T-cell (primary cell): ENCODE results near the gene SSB. TPM values are rescaled to one million over a fixed set of nuclear protein-coding genes. Genes with fewer than 3 reads are reported as not detected.

ENCODE experiments used
- ATAC-seq, 4 experiments: fragments of 200-7000 bp in 3 of 4; fragments of 150-1000 bp in 1 of 4; cut with Tn5 transposase; replicated peaks in 1 of 4; 1 replicate in 3 of 4; 2 replicates in 1 of 4; pipeline ENCODE4 v1.10.0; 2021; ENCODE audit warnings: moderate library complexity in 3 of 4, mild to moderate bottlenecking in 2 of 4, moderate number of reproducible peaks in 1 of 4
- CTCF ChIA-PET, 2 donors: fragments of 300-600 bp; sonication (Branson Sonifier 250); formaldehyde crosslinking; loops; one replicate each; lab custom pipeline; 2022; ENCODE audit warnings: antibody characterized with exemption in 2 of 2; lab: Charles Lee
- POLR2A ChIA-PET, 2 donors: fragments of 300-600 bp; sonication (Branson Sonifier 250); formaldehyde crosslinking; loops; one replicate each; lab custom pipeline; 2022; ENCODE audit warnings: antibody characterized with exemption in 2 of 2; lab: Charles Lee
- DNase-seq, 35 experiments: peaks; one replicate each; pipeline versions ENCODE4 v3.0.0 to v3.0.0-alpha.2; 2013 to 2023
- H3K27ac ChIP-seq: one replicate; pipeline ENCODE4 v1.5.1; 2013; ENCODE audit warnings: low read length
- H3K27me3 ChIP-seq, 2 experiments: replicated peaks in 1 of 2; 1 replicate in 1 of 2; 2 replicates in 1 of 2; pipeline versions ENCODE4 v1.6.1 to v1.7.0; 2013; ENCODE audit warnings: low read length in 1 of 2, mixed read lengths in 1 of 2; ENCODE audit not compliant: control insufficient read depth in 2 of 2, insufficient read depth in 2 of 2; ENCODE audit errors: extremely low read depth in 1 of 2
- H3K36me3 ChIP-seq, 2 donors: 1 replicate in 1 of 2; 2 replicates in 1 of 2; pipeline versions ENCODE4 v1.6.1 to v1.7.0; 2013; ENCODE audit warnings: low read length in 1 of 2; ENCODE audit not compliant: control insufficient read depth in 2 of 2, insufficient read depth in 1 of 2; ENCODE audit errors: extremely low read depth in 1 of 2
- H3K4me1 ChIP-seq, 2 experiments: 1 replicate in 1 of 2; 2 replicates in 1 of 2; pipeline versions ENCODE4 v1.6.1 to v1.7.0; 2013; ENCODE audit warnings: low read length in 2 of 2, mixed read lengths in 1 of 2; ENCODE audit not compliant: insufficient read depth in 2 of 2, control insufficient read depth in 1 of 2; ENCODE audit errors: extremely low read depth in 1 of 2
- H3K4me3 ChIP-seq, 2 donors: 1 replicate in 1 of 2; 2 replicates in 1 of 2; pipeline versions ENCODE4 v1.5.1 to v1.7.0; 2013; ENCODE audit warnings: mild to moderate bottlenecking in 2 of 2, low read length in 1 of 2, moderate library complexity in 1 of 2; ENCODE audit not compliant: control insufficient read depth in 1 of 2; ENCODE audit errors: extremely low read depth in 1 of 2
- H3K9me3 ChIP-seq: 2 replicates; pipeline ENCODE4 v1.7.0; 2013
- H3K27ac Mint-ChIP-seq, 2 donors: one replicate each; pipeline ENCODE4 v1.8.0; 2020 to 2021; ENCODE audit warnings: mild to moderate bottlenecking in 2 of 2, mixed read lengths in 2 of 2
- H3K27me3 Mint-ChIP-seq, 2 donors: one replicate each; pipeline ENCODE4 v1.8.0; 2021 to 2022; ENCODE audit warnings: mixed read lengths in 2 of 2
- H3K36me3 Mint-ChIP-seq: one replicate; pipeline ENCODE4 v1.8.0; 2021; ENCODE audit warnings: mixed read lengths
- H3K4me1 Mint-ChIP-seq, 3 donors: one replicate each; pipeline ENCODE4 v1.8.0; 2020 to 2022; ENCODE audit warnings: mixed read lengths in 3 of 3, mild to moderate bottlenecking in 1 of 3
- H3K4me3 Mint-ChIP-seq, 3 donors: one replicate each; pipeline ENCODE4 v1.8.0; 2020 to 2022; ENCODE audit warnings: mild to moderate bottlenecking in 3 of 3, mixed read lengths in 3 of 3, moderate library complexity in 3 of 3
- H3K9me3 Mint-ChIP-seq, 3 donors: one replicate each; pipeline ENCODE4 v1.8.0; 2020 to 2022; ENCODE audit warnings: mixed read lengths in 3 of 3
- WGBS: methylation state at CpG from one replicate; pipeline ENCODE4 v1.1.5; 2013; ENCODE audit warnings: missing lambda C conversion rate; ENCODE audit not compliant: insufficient coverage; 5-methylcytosine and 5-hydroxymethylcytosine counted together
- total RNA-seq, 35 experiments: library from RNA in 6 of 35; stranded (reverse) in 6 of 35; fragments of 120-200 nt in 1 of 35; gene quantifications; one replicate each; pipeline versions ENCODE4 v1.2.1 to v1.2.4 and lab custom pipeline; 2013 to 2026

SSB gene
- 100 to 1,000 TPM in 1 of 5 donors, 10 to 100 TPM in 4; 84.3 to 118 (median 91.0) TPM for total RNA-seq
- total RNA-seq (2013) = 112 TPM
- 92.1 to 219 (median 127) reads per million in 29 experiments for total RNA-seq (lab: John Stamatoyannopoulos, UW)

- peak within 1 kb of the TSS; percentile 85 to 91 for H3K27ac Mint-ChIP-seq
- no peaks in the 10 kb centered on the region for H3K27me3 Mint-ChIP-seq
- H3K4me1 Mint-ChIP-seq = peaks cover 37 to 38% (median 38%) of the 10 kb centered on the region in 3 donors
- peak within 1 kb of the TSS; percentile 61 to 71 for H3K4me3 ChIP-seq
- H3K9me3 ChIP-seq = no peaks in the 10 kb centered on the region
- ChIA-PET POLR2A (interaction anchor here (0.6 to 1.2 kb wide), 7 partner anchors 40 to 858 kb away, joined by 3 to 13 read pairs (median 5); partner anchors contain the start of genes CFAP210 (in 1 of the 2) and PHOSPHO2 (in 1 of the 2)), CTCF (interaction anchor here in 1 of 2 donors (0.6 to 1.4 kb wide), 6 partner anchors 16 to 335 kb away, joined by 3 to 7 read pairs (median 4); partner anchors contain the start of genes METTL5 and UBR3)
- ATAC-seq (peak; percentile 93 to 98 (median 97)), DNase-seq (peak; percentile 81 to 95 (median 87))
- H3K36me3 ChIP-seq = peaks cover 0 to 20% of the 10 kb centered on the region in 2 donors
- H3K27ac ChIP-seq = peak within 1 kb of the TSS; percentile 87
- H3K27me3 ChIP-seq = no peaks in the 10 kb centered on the region
- H3K36me3 Mint-ChIP-seq = peaks cover 5% of the 10 kb centered on the region
- WGBS = under 1% methylated on average over 60 of the region's 67 CpGs
- H3K4me1 ChIP-seq = peaks cover 8 to 21% of the 10 kb centered on the region in 2 experiments
- peak within 1 kb of the TSS; percentile 83 to 86 (median 84) for H3K4me3 Mint-ChIP-seq
- no peaks in the 10 kb centered on the region for H3K9me3 Mint-ChIP-seq
Observed at GRCh38 chr2:169798718-169799592, at the start of gene SSB. Gene SSB, plus strand, starts transcription at chr2:169798871. Its CDS starts 2,090 bp downstream, at chr2:169800961.

DNA sequence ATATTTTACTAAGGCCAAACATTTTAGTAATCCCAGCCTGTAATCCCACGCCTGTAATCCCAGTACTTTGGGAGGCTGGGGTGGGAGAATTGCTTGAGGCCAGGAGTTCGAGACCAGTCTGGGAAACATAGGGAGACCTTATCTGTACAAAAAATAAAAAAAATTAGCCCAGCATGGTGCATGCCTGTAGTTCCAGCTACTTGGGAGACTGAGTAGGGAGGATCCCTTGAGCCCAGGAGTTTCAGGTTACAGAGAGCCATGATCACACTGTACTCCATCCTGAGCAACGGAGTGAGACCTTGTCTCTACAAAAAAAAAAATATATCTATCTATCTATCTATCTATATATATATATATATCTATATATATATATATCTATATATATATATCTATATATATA is 45.9 kb upstream of the SSB start:
- Histone ChIP-seq H3K4me3 (no peak overlapping the region), H3K27me3 (no peaks in the 10 kb centered on the region), H3K4me1 (no peaks in the 10 kb centered on the region), H3K36me3 (no peaks in the 10 kb centered on the region), H3K9me3 (no peaks in the 10 kb centered on the region), H3K27ac (no peak overlapping the region)
- Mint-ChIP-seq H3K27ac (no peak overlapping the region), H3K4me1 (no peaks in the 10 kb centered on the region), H3K27me3 (no peaks in the 10 kb centered on the region), H3K36me3 (no peaks in the 10 kb centered on the region), H3K4me3 (no peak overlapping the region), H3K9me3 (no peaks in the 10 kb centered on the region)
- WGBS = no CpG with 5 or more reads among the region's 3 CpGs
- CTCF ChIA-PET = no interaction called here
- POLR2A ChIA-PET = no interaction called here
- ATAC-seq (no peak), DNase-seq (no peak)

DNA sequence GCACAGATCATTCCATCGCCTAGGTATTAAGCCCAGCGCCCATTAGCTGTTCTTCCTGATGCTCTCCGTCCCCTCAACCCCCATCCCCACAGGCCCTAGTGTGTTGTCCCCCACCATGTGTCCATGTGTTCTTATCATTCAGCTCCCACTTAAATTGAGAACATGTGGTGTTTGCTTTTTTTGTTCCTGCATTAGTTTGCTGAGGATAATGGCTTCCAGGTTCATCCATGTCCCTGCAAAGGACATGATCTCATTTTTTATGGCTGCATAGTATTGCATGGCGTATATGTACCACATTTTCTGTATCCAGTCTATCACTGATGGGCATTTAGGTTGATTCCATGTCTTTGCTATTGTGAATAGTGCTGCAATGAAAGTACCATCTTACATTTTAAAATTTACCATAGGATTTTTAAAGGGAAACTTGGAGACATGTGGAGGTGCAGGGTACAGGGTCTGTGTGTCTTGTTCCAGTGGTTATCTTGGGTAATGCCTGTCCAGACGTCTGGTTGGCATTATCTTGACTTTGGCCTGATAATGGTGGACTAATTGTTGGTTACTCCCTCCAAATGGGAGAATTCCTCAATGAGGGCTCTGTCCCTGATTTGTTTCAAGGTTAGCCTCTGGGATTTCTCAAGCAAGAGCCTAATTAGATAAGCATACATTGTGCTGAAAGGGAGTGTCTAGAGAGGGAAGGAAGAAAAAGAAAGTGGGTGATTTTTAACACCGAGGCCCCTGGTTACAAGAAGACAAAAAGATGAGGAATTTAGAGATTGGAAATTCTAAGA is 43.4 kb upstream of the SSB start:
- Histone ChIP-seq H3K4me1 (no peaks in the 10 kb centered on the region), H3K9me3 (no peaks in the 10 kb centered on the region), H3K27me3 (no peaks in the 10 kb centered on the region), H3K4me3 (no peak overlapping the region), H3K36me3 (no peaks in the 10 kb centered on the region), H3K27ac (no peak overlapping the region)
- H3K27me3 Mint-ChIP-seq = no peaks in the 10 kb centered on the region
- ChIA-PET POLR2A (no interaction called here), CTCF (no interaction called here)
- no peak overlapping the region for H3K4me3 Mint-ChIP-seq
- WGBS = 92% methylated on average over 2 of the region's 6 CpGs
- no peak for DNase-seq
- H3K36me3 Mint-ChIP-seq = no peaks in the 10 kb centered on the region
- no peak for ATAC-seq
- no peaks in the 10 kb centered on the region for H3K4me1 Mint-ChIP-seq
- H3K9me3 Mint-ChIP-seq = no peaks in the 10 kb centered on the region
- H3K27ac Mint-ChIP-seq = no peak overlapping the region

- H3K27ac Mint-ChIP-seq = no peak overlapping the region
- Histone ChIP-seq H3K27ac (no peak overlapping the region), H3K36me3 (no peaks in the 10 kb centered on the region), H3K4me1 (no peaks in the 10 kb centered on the region), H3K9me3 (no peaks in the 10 kb centered on the region), H3K4me3 (no peak overlapping the region), H3K27me3 (no peaks in the 10 kb centered on the region)
- no peak overlapping the region for H3K4me3 Mint-ChIP-seq
- ChIA-PET POLR2A (no interaction called here), CTCF (no interaction called here)
- no peak for ATAC-seq
- no peaks in the 10 kb centered on the region for H3K27me3 Mint-ChIP-seq
- whole genome bisulfite sequencing = 76% methylated on average over 2 of the region's 4 CpGs
- no peak for DNase-seq
- no peaks in the 10 kb centered on the region for H3K4me1 Mint-ChIP-seq
- H3K36me3 Mint-ChIP-seq = no peaks in the 10 kb centered on the region
- H3K9me3 Mint-ChIP-seq = no peaks in the 10 kb centered on the region
Observed at GRCh38 chr2:169756342-169756741, 42.3 kb upstream of the SSB start.

- no peaks in the 10 kb centered on the region for H3K9me3 ChIP-seq
- H3K4me1 ChIP-seq = no peaks in the 10 kb centered on the region
- DNase-seq (no peak), ATAC-seq (no peak)
- no peaks in the 10 kb centered on the region for H3K36me3 ChIP-seq
- no CpG with 5 or more reads among the region's 3 CpGs for WGBS
- no peaks in the 10 kb centered on the region for H3K9me3 Mint-ChIP-seq
- no peak overlapping the region for H3K4me3 ChIP-seq
- CTCF ChIA-PET = no interaction called here
- no peak overlapping the region for H3K4me3 Mint-ChIP-seq
- H3K4me1 Mint-ChIP-seq = peaks cover 0 to 6% (median 4%) of the 10 kb centered on the region in 3 donors
- no peak overlapping the region for H3K27ac ChIP-seq
- H3K27me3 Mint-ChIP-seq = no peaks in the 10 kb centered on the region
- no peaks in the 10 kb centered on the region for H3K27me3 ChIP-seq
- POLR2A ChIA-PET = no interaction called here
- H3K36me3 Mint-ChIP-seq = no peaks in the 10 kb centered on the region
- H3K27ac Mint-ChIP-seq = no peak overlapping the region
Observed at GRCh38 chr2:169757356-169757755, 41.3 kb upstream of the SSB start.

- Histone ChIP-seq H3K4me3 (no peak overlapping the region), H3K36me3 (no peaks in the 10 kb centered on the region), H3K9me3 (no peaks in the 10 kb centered on the region), H3K27ac (no peak overlapping the region), H3K4me1 (no peaks in the 10 kb centered on the region), H3K27me3 (no peaks in the 10 kb centered on the region)
- DNase-seq (no peak), ATAC-seq (no peak)
- WGBS = no CpG with 5 or more reads among the region's 2 CpGs
- Mint-ChIP-seq H3K36me3 (no peaks in the 10 kb centered on the region), H3K27ac (no peak overlapping the region), H3K27me3 (no peaks in the 10 kb centered on the region), H3K4me1 (peaks cover 0 to 6% (median 4%) of the 10 kb centered on the region in 3 donors), H3K9me3 (no peaks in the 10 kb centered on the region), H3K4me3 (no peak overlapping the region)
- POLR2A ChIA-PET = no interaction called here
- CTCF ChIA-PET = no interaction called here
Observed at GRCh38 chr2:169757778-169758177, 40.9 kb upstream of the SSB start.
